ENCODE data around the gene APP.

DNA sequence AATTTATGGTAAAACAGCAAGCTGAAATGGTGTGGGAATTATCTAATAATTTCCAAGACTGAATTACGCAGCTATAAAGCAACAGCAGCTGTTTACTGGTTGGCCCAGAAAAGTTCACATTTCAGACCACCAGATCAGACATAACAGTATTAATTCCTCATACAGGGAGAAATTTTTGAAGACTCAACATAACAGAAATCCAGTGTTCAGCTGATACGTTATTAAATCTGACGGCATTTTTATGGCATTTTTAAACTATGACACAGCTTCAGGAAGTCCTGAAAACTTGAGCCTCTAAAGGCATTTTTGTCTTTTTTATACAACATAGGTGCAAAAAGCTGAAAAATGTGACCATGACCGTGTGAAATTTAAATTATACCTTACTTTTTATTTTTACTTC is 91.2 kb downstream of the APP start:
- TF ChIP-seq, protein P1, sequence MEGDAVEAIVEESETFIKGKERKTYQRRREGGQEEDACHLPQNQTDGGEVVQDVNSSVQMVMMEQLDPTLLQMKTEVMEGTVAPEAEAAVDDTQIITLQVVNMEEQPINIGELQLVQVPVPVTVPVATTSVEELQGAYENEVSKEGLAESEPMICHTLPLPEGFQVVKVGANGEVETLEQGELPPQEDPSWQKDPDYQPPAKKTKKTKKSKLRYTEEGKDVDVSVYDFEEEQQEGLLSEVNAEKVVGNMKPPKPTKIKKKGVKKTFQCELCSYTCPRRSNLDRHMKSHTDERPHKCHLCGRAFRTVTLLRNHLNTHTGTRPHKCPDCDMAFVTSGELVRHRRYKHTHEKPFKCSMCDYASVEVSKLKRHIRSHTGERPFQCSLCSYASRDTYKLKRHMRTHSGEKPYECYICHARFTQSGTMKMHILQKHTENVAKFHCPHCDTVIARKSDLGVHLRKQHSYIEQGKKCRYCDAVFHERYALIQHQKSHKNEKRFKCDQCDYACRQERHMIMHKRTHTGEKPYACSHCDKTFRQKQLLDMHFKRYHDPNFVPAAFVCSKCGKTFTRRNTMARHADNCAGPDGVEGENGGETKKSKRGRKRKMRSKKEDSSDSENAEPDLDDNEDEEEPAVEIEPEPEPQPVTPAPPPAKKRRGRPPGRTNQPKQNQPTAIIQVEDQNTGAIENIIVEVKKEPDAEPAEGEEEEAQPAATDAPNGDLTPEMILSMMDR (IDR thresholded peaks at IDR 0.05) = no peak
- no peak for TF ChIP-seq ZFX (IDR thresholded peaks at IDR 0.05; ENCODE audit: borderline replicate concordance)

Measured in 22Rv1 (cell line).